Measurements from ENCODE around the gene PCED1B.

DNA sequence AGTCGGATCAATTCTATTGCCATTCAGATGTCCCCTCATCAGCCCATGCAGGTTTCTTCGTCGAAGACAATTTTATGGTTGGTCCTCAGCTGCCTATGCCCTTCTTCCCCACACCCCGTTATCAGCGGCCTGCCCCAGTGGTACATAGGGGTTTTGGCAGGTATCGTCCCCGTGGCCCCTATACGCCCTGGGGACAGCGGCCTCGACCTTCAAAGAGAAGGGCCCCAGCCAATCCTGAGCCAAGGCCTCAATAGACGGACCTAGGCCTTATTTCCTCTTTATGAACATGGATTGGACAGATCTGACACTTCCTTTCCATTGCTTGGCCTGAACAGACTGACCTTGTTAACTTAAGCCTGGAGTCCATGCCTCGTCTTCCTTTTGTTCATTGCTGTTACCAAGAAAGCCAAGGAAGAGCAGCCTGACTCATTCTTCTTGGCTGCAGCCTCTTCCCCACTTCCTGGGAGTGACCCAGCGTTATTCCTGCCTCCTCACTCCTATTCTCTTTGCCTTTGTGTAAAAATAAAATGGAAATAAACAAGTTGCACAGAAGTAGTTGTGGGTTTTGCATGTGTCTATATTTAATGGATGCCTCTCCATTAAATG lies 156.8 kb downstream of the PCED1B start:
- TF ChIP-seq, protein P1, sequence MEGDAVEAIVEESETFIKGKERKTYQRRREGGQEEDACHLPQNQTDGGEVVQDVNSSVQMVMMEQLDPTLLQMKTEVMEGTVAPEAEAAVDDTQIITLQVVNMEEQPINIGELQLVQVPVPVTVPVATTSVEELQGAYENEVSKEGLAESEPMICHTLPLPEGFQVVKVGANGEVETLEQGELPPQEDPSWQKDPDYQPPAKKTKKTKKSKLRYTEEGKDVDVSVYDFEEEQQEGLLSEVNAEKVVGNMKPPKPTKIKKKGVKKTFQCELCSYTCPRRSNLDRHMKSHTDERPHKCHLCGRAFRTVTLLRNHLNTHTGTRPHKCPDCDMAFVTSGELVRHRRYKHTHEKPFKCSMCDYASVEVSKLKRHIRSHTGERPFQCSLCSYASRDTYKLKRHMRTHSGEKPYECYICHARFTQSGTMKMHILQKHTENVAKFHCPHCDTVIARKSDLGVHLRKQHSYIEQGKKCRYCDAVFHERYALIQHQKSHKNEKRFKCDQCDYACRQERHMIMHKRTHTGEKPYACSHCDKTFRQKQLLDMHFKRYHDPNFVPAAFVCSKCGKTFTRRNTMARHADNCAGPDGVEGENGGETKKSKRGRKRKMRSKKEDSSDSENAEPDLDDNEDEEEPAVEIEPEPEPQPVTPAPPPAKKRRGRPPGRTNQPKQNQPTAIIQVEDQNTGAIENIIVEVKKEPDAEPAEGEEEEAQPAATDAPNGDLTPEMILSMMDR (IDR thresholded peaks at IDR 0.05) = no peak
- TF ChIP-seq POLR2A (IDR thresholded peaks at IDR 0.05) = no peak
